Psoas muscle (tissue), 8 donors: ENCODE results near the gene BOC. TPM values are rescaled to one million over a fixed set of nuclear protein-coding genes. Genes with fewer than 3 reads are reported as not detected.

Experiments used
- ATAC-seq, 4 donors: fragments of 200-7000 bp; cut with Tn5 transposase; one replicate each; pipeline ENCODE4 v1.9.1; 2020; ENCODE audit warnings: moderate library complexity in 3 of 4, mild to moderate bottlenecking in 2 of 4
- DNase-seq, 2 donors: peaks; one replicate each; pipeline ENCODE4 v3.0.0-alpha.2; 2020
- H3K27ac ChIP-seq: fragments of 200-600 bp; one replicate; pipeline ENCODE4 v1.8.0; 2022
- H3K27me3 ChIP-seq, 3 donors: fragments of 200-600 bp in 1 of 3; one replicate each; pipeline versions ENCODE4 v1.6.1 to v1.8.0; 2013 to 2022; ENCODE audit warnings: low read length in 2 of 3, mild to moderate bottlenecking in 2 of 3, moderate library complexity in 1 of 3; ENCODE audit not compliant: insufficient read depth in 3 of 3
- H3K36me3 ChIP-seq, 2 donors: fragments of 200-600 bp in 1 of 2; one replicate each; pipeline versions ENCODE4 v1.6.1 to v1.8.0; 2013 to 2022; ENCODE audit warnings: low read depth in 1 of 2, mild to moderate bottlenecking in 1 of 2, moderate library complexity in 1 of 2; ENCODE audit not compliant: insufficient read depth in 1 of 2
- H3K4me1 ChIP-seq: fragments of 200-600 bp; one replicate; pipeline ENCODE4 v1.8.0; 2022
- H3K4me3 ChIP-seq: fragments of 200-600 bp; one replicate; pipeline ENCODE4 v1.8.0; 2022; ENCODE audit warnings: mild to moderate bottlenecking
- H3K9me3 ChIP-seq: fragments of 200-600 bp; one replicate; pipeline ENCODE4 v1.8.0; 2022
- WGBS, 3 donors: extraction: QIAGEN DNeasy Blood & Tissue Kit; methylation state at CpG; one replicate each; pipeline versions ENCODE4 v1.1.6 to v1.1.7; 2013; 5-methylcytosine and 5-hydroxymethylcytosine counted together
- intact Hi-C, 2 donors: fragments of 100-400 bp; cut with DNase I; formaldehyde crosslinking; loops; one replicate each; pipeline versions ENCODE4 v1.11.0 to v1.14.2; 2022
- polyA plus RNA-seq, 3 donors: library from polyadenylated mRNA; stranded (reverse); fragments of 200-250 nt; gene quantifications; one replicate each; pipeline ENCODE4 v1.2.3, GENCODE V29; 2013
- total RNA-seq, 4 donors: library from RNA; stranded (reverse); fragmentation: NEBNext Ultra II Directional in 2 of 4; extraction: Animal tissue kit (Norgen Biotek cat#: 25700) in 2 of 4; gene quantifications; one replicate each; pipeline versions ENCODE4 v1.2.1 to v1.2.4, GENCODE V29; 2021 to 2023
- TF ChIP-seq, protein P1 (sequence below): fragments of 200-600 bp; IDR thresholded peaks from one replicate; pipeline ENCODE4 v1.8.0; 2022; ENCODE audit warnings: antibody characterized with exemption
- donor health status: healthy with polysubstance abuse.
- donor health status: DM: no; HTN: no; CAD: no; lungs with moderate emphysema.
- donor health status: Bipolar disorder and iron deficiency.
- donor health status: healthy.
- donor health status: DM: yes; HTN: yes; CAD: no.
- donor health status: DM: no; HTN: no; CAD: no.
- donor health status: DM: no; HTN: no; CAD: no.
- donor health status: DM: yes; HTN: yes; CAD: no.

BOC gene
- total and polyA plus RNA-seq, 7 donors, result 1.1 to 15.4 (median 3.8) TPM

GRCh38 chr3:113314923-113315322 is 103.6 kb downstream of the BOC start:
- H3K9me3 ChIP-seq, result peaks cover 6% of the 10 kb centered on the region
- H3K4me1 ChIP-seq, result no peaks in the 10 kb centered on the region
- no peak overlapping the region for H3K4me3 ChIP-seq
- H3K36me3 ChIP-seq, result no peaks in the 10 kb centered on the region
- WGBS, 3 donors, result 97 to 99% (median 99%) methylated on average over 2 of the region's 2 CpGs
- TF ChIP-seq, protein P1, sequence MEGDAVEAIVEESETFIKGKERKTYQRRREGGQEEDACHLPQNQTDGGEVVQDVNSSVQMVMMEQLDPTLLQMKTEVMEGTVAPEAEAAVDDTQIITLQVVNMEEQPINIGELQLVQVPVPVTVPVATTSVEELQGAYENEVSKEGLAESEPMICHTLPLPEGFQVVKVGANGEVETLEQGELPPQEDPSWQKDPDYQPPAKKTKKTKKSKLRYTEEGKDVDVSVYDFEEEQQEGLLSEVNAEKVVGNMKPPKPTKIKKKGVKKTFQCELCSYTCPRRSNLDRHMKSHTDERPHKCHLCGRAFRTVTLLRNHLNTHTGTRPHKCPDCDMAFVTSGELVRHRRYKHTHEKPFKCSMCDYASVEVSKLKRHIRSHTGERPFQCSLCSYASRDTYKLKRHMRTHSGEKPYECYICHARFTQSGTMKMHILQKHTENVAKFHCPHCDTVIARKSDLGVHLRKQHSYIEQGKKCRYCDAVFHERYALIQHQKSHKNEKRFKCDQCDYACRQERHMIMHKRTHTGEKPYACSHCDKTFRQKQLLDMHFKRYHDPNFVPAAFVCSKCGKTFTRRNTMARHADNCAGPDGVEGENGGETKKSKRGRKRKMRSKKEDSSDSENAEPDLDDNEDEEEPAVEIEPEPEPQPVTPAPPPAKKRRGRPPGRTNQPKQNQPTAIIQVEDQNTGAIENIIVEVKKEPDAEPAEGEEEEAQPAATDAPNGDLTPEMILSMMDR, result no peak
- DNase-seq (no peak), ATAC-seq (no peak)
- no peaks in the 10 kb centered on the region for H3K27me3 ChIP-seq
- intact Hi-C loops, result no loop called here
- no peak overlapping the region for H3K27ac ChIP-seq

DNA sequence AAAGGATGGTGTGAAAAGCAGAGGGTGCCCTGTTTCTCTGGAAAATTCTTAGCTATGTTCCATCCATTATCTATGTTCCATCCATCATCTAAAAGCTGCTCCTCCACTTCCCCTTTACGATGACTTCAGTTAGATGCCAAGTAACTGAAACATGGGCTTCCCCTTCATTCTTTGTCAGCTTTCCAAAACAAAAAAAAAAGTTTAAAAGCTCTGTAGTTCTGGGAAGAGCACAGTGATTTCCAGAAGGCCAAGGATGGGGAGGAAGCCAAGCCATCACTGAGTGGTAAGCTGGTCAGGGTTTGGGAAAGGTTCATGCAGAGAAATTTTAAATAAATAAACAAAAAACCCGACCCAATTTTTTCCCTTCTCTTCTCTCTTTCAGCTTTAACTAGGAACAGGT is 118.4 kb downstream of the BOC start:
- intact Hi-C loops, result no loop called here
- no peak overlapping the region for H3K27ac ChIP-seq
- 58 to 63% (median 58%) methylated on average over 2 of the region's 2 CpGs for WGBS, 3 donors
- H3K4me3 ChIP-seq, result no peak overlapping the region
- ATAC-seq (no peak), DNase-seq (no peak)
- no peaks in the 10 kb centered on the region for H3K9me3 ChIP-seq
- TF ChIP-seq, protein P1, result no peak
- no peaks in the 10 kb centered on the region for H3K4me1 ChIP-seq
- H3K27me3 ChIP-seq, result no peaks in the 10 kb centered on the region
- H3K36me3 ChIP-seq, result peaks cover 0 to 8% of the 10 kb centered on the region in 2 donors

- TF ChIP-seq, protein P1, result no peak
- Histone ChIP-seq H3K4me3 (no peak overlapping the region), H3K27me3 (no peaks in the 10 kb centered on the region), H3K4me1 (no peaks in the 10 kb centered on the region), H3K9me3 (no peaks in the 10 kb centered on the region), H3K27ac (no peak overlapping the region), H3K36me3 (peaks cover 0 to 8% of the 10 kb centered on the region in 2 donors)
- ATAC-seq (no peak), DNase-seq (no peak)
- WGBS, 3 donors, result 48 to 69% (median 62%) methylated on average over 2 of the region's 2 CpGs
- intact Hi-C loops, result no loop called here
Measured at GRCh38 chr3:113330742-113331141, 119.4 kb downstream of the BOC start.

- DNase-seq, result no peak
- Histone ChIP-seq H3K4me3 (no peak overlapping the region), H3K27ac (no peak overlapping the region), H3K27me3 (no peaks in the 10 kb centered on the region), H3K4me1 (no peaks in the 10 kb centered on the region), H3K36me3 (peaks cover 0 to 4% of the 10 kb centered on the region in 2 donors), H3K9me3 (no peaks in the 10 kb centered on the region)
- ATAC-seq, result no peak
- TF ChIP-seq, protein P1, result no peak
- intact Hi-C loops, result no loop called here
Measured at GRCh38 chr3:113331187-113331586, 119.8 kb downstream of the BOC start.

Other genes starting within 250 kb of the BOC start
- gene CD200R1, start 236.5 kb upstream of the BOC start, total RNA-seq, result under 1 TPM; 0.50 to 0.79 (median 0.60) TPM
- gene CD200R1, start 236.5 kb upstream of the BOC start, polyA plus RNA-seq, result under 1 TPM; 0.06 to 0.19 (median 0.09) TPM
- 10 to 100 TPM; 15.4 to 27.9 (median 22.9) TPM for gene GTPBP8, start 220.6 kb upstream of the BOC start, total RNA-seq
- 10 to 100 TPM; 20.1 to 41.9 (median 40.5) TPM for gene GTPBP8, start 220.6 kb upstream of the BOC start, polyA plus RNA-seq
- gene CFAP44, start 229.9 kb downstream of the BOC start, total RNA-seq, result 1 to 10 TPM in 3 of 4 donors, under 1 TPM in 1; 0.89 to 2.2 (median 1.2) TPM
- gene CFAP44, start 229.9 kb downstream of the BOC start, polyA plus RNA-seq, result 1 to 10 TPM in 2 of 3 donors, under 1 TPM in 1; 0.86 to 2.5 (median 1.7) TPM